GM23338 (cell line): ENCODE measurements around the gene XAB2. TPM values are rescaled to one million over a fixed set of nuclear protein-coding genes. Genes with fewer than 3 reads are reported as not detected.

ENCODE experiments used
- ATAC-seq: fragments of 200-7000 bp; cut with Tn5 transposase; 3 replicates; pipeline ENCODE4 v1.9.1; 2020
- DNase-seq: peaks from one replicate; pipeline ENCODE4 v3.0.0-alpha.2; 2015; ENCODE audit warnings: low spot score
- H2AFZ ChIP-seq: fragments of 200-600 bp; sonication (generic); 2 replicates; pipeline ENCODE4 v1.8.0; 2016; ENCODE audit warnings: antibody characterized with exemption, mild to moderate bottlenecking, moderate library complexity
- H3F3A ChIP-seq: fragments of 200-600 bp; sonication (generic); replicated peaks from 2 replicates; pipeline ENCODE4 v1.8.0; 2017; ENCODE audit warnings: antibody characterized with exemption, mixed run types, low read depth
- H3K27ac ChIP-seq: fragments of 200-600 bp; sonication (generic); 2 replicates; pipeline ENCODE4 v1.6.1; 2016; ENCODE audit warnings: low read depth
- H3K27me3 ChIP-seq: fragments of 200-600 bp; sonication (generic); 2 replicates; pipeline ENCODE4 v1.8.0; 2016; ENCODE audit warnings: mild to moderate bottlenecking, mixed run types, moderate library complexity; ENCODE audit not compliant: insufficient read depth
- H3K36me3 ChIP-seq: fragments of 200-600 bp; sonication (generic); 2 replicates; pipeline ENCODE4 v1.8.0; 2016; ENCODE audit warnings: mild to moderate bottlenecking; ENCODE audit not compliant: insufficient read depth
- H3K4me1 ChIP-seq: fragments of 200-600 bp; sonication (generic); 2 replicates; pipeline ENCODE4 v1.8.0; 2016; ENCODE audit warnings: mild to moderate bottlenecking, moderate library complexity; ENCODE audit not compliant: insufficient read depth
- H3K4me2 ChIP-seq: fragments of 200-600 bp; sonication (generic); 2 replicates; pipeline ENCODE4 v1.7.1; 2017; ENCODE audit warnings: mixed run types
- H3K4me3 ChIP-seq: fragments of 200-600 bp; sonication (generic); 2 replicates; pipeline ENCODE4 v1.6.1; 2016; ENCODE audit warnings: mixed run types
- H3K79me2 ChIP-seq: fragments of 200-600 bp; sonication (generic); replicated peaks from 2 replicates; pipeline ENCODE4 v1.8.0; 2017; ENCODE audit warnings: mild to moderate bottlenecking; ENCODE audit not compliant: insufficient read depth
- H3K9me2 ChIP-seq: fragments of 200-600 bp; sonication (generic); 2 replicates; pipeline ENCODE4 v1.8.0; 2017; ENCODE audit not compliant: insufficient read depth
- H4K20me1 ChIP-seq: fragments of 200-600 bp; sonication (generic); replicated peaks from 2 replicates; pipeline ENCODE4 v1.8.0; 2017; ENCODE audit warnings: mild to moderate bottlenecking; ENCODE audit not compliant: insufficient read depth
- H3K27ac Mint-ChIP-seq: 2 replicates; pipeline ENCODE4 v1.8.0; 2020; ENCODE audit warnings: inconsistent platforms, mild to moderate bottlenecking, moderate library complexity, mixed read lengths
- H3K27me3 Mint-ChIP-seq: 3 replicates; pipeline ENCODE4 v1.8.0; 2022; ENCODE audit warnings: low read depth, mild to moderate bottlenecking, moderate library complexity, mixed read lengths, inconsistent platforms; ENCODE audit not compliant: insufficient read depth, poor library complexity
- H3K36me3 Mint-ChIP-seq: 3 replicates; pipeline ENCODE4 v1.8.0; 2021; ENCODE audit warnings: low read depth, mild to moderate bottlenecking, inconsistent platforms, moderate library complexity, mixed read lengths
- H3K4me1 Mint-ChIP-seq: 3 replicates; pipeline ENCODE4 v1.8.0; 2020; ENCODE audit warnings: mild to moderate bottlenecking, inconsistent platforms, mixed read lengths
- H3K4me3 Mint-ChIP-seq: 3 replicates; pipeline ENCODE4 v1.8.0; 2021; ENCODE audit warnings: moderate library complexity, mild to moderate bottlenecking, inconsistent platforms, mixed read lengths
- H3K9me3 Mint-ChIP-seq: 3 replicates; pipeline ENCODE4 v1.8.0; 2020; ENCODE audit warnings: moderate library complexity, mild to moderate bottlenecking, inconsistent platforms, mixed read lengths
- CREB1 ChIP-seq: fragments of 250-450 bp; sonication (Bioruptor Pico); IDR thresholded peaks from 2 replicates; pipeline ENCODE4 v1.5.0; 2020; ENCODE audit warnings: low read depth, mild to moderate bottlenecking, moderate library complexity
- CTCF ChIP-seq, 2 experiments: fragments of 200-600 bp in 1 of 2; sonication (generic) in 1 of 2; conservative IDR thresholded peaks; 2 replicates each; pipeline versions ENCODE4 v1.5.1 to v1.6.1; 2016 to 2017; ENCODE audit warnings: antibody characterized with exemption in 2 of 2, low read depth in 2 of 2, mild to moderate bottlenecking in 2 of 2, moderate library complexity in 1 of 2
- EZH2 ChIP-seq: fragments of 200-600 bp; sonication (generic); IDR thresholded peaks from one replicate; pipeline ENCODE4 v1.8.0; 2017; ENCODE audit warnings: antibody characterized with exemption, mild to moderate bottlenecking, low read depth; ENCODE audit not compliant: unreplicated experiment
- JUNB ChIP-seq: IDR thresholded peaks from one replicate; pipeline ENCODE4 v1.6.1; 2016; ENCODE audit warnings: antibody characterized with exemption; ENCODE audit not compliant: unreplicated experiment
- NANOG ChIP-seq: IDR thresholded peaks from 2 replicates; pipeline ENCODE4 v1.6.1; 2016; ENCODE audit warnings: antibody characterized with exemption, borderline replicate concordance
- POLR2AphosphoS5 ChIP-seq: IDR thresholded peaks from 2 replicates; pipeline ENCODE4 v1.6.1; 2016; ENCODE audit warnings: antibody characterized with exemption, low read depth
- ZNF331 ChIP-seq: fragments of 250-450 bp; sonication (Bioruptor Pico); IDR thresholded peaks from 2 replicates; pipeline ENCODE4 v1.5.0; 2020; ENCODE audit warnings: low read depth, mild to moderate bottlenecking, moderate library complexity
- polyA plus RNA-seq: library from polyadenylated mRNA; unstranded; fragments of >200 nt; fragmentation: Nextera tagmentation; extraction: Ambion mirVana; gene quantifications from 2 replicates; pipeline ENCODE4 v1.2.1, GENCODE V29; 2016
- total RNA-seq: library from RNA; depleted of rRNA; stranded (reverse); fragments of >200 nt; shearing (Covaris generic); gene quantifications from 2 replicates; pipeline ENCODE4 v1.2.3, GENCODE V29; 2014
- TF ChIP-seq, protein P1 (sequence below): IDR thresholded peaks from one replicate; pipeline ENCODE4 v1.6.1; 2018; ENCODE audit warnings: antibody characterized with exemption; ENCODE audit not compliant: unreplicated experiment

XAB2 gene
- total and polyA plus RNA-seq, 2 experiments from 2014 or later, result 18.4 to 69.0 TPM

DNA sequence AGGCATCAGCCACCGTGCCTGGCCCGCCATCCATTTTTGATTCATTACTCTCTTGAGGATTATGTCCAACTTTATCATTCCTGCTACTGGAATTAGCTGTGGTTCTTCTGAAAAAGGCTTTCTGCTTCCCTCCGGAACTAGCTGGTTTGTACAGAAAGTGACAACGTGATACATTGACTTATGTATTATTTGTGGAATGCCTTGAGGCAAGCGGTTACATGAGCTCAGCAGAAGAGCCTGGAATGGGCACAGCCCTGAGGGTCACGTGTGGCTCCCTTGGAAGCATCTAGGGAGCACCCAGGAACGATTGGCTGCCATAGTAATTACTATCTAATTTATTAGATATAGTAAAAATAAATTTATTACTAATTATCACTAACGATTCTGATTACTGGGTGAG lies 25.1 kb upstream of the XAB2 start:
- Histone ChIP-seq H3F3A (no peaks in the 10 kb centered on the region), H3K9me2 (no peaks in the 10 kb centered on the region), H3K36me3 (no peaks in the 10 kb centered on the region), H4K20me1 (no peaks in the 10 kb centered on the region), H3K4me1 (no peaks in the 10 kb centered on the region), H2AFZ (no peak overlapping the region), H3K4me3 (no peak overlapping the region), H3K79me2 (no peaks in the 10 kb centered on the region), H3K4me2 (no peak overlapping the region), H3K27ac (no peak overlapping the region), H3K27me3 (peaks cover 27% of the 10 kb centered on the region)
- no peaks in the 10 kb centered on the region for H3K9me3 Mint-ChIP-seq
- ATAC-seq (no peak), DNase-seq (no peak)
- peaks cover 7% of the 10 kb centered on the region; the same call in 1 of the 3 replicates for H3K4me1 Mint-ChIP-seq
- H3K4me3 Mint-ChIP-seq, result no peak overlapping the region
- TF ChIP-seq JUNB, result no peak
- H3K36me3 Mint-ChIP-seq, result no peaks in the 10 kb centered on the region
- H3K27me3 Mint-ChIP-seq, result peaks cover 29% of the 10 kb centered on the region
- no peak overlapping the region for H3K27ac Mint-ChIP-seq

- Mint-ChIP-seq H3K9me3 (no peaks in the 10 kb centered on the region), H3K4me3 (peak overlapping the region; percentile 46; the same call in 1 of the 3 replicates), H3K36me3 (no peaks in the 10 kb centered on the region), H3K4me1 (peaks cover 7% of the 10 kb centered on the region; the same call in 1 of the 3 replicates), H3K27ac (no peak overlapping the region), H3K27me3 (peaks cover 29% of the 10 kb centered on the region)
- Histone ChIP-seq H3K4me1 (no peaks in the 10 kb centered on the region), H3K27me3 (peaks cover 27% of the 10 kb centered on the region), H3K79me2 (no peaks in the 10 kb centered on the region), H3K27ac (no peak overlapping the region), H3K4me2 (peak overlapping the region; percentile 28; the same call in 1 of the 2 replicates), H2AFZ (0 out of 2 replicates have a peak overlapping the region, but pooled peaks have one; percentile 11), H3K4me3 (peak overlapping the region; percentile 8; the same call in 1 of the 2 replicates), H3F3A (no peaks in the 10 kb centered on the region), H3K9me2 (no peaks in the 10 kb centered on the region), H3K36me3 (no peaks in the 10 kb centered on the region), H4K20me1 (no peaks in the 10 kb centered on the region; the same call in 1 of the 2 replicates)
- DNase-seq (peak; percentile 88), ATAC-seq (peak; percentile 91)
- TF ChIP-seq CTCF (conservative IDR thresholded peaks at IDR 0.05; ENCODE audit: low read depth in 2 of 2) (peak; percentile 85 to 99), CREB1 (CRISPR knock-in tag) (peak; percentile 55; the same call in 1 of the 2 replicates), ZNF331 (no peak)
These were observed 22.8 kb upstream of the XAB2 start for GRCh38 chr19:7652061-7652641.

GRCh38 chr19:7650148-7650547 lies 20.8 kb upstream of the XAB2 start:
- peaks cover 25% of the 10 kb centered on the region for H3K27me3 Mint-ChIP-seq
- no peaks in the 10 kb centered on the region for H3K9me2 ChIP-seq
- H3F3A ChIP-seq, result no peaks in the 10 kb centered on the region
- H3K4me1 Mint-ChIP-seq, result peaks cover 7% of the 10 kb centered on the region; the same call in 1 of the 3 replicates
- no peaks in the 10 kb centered on the region for H3K79me2 ChIP-seq
- H3K4me3 ChIP-seq, result no peak overlapping the region
- H3K9me3 Mint-ChIP-seq, result no peaks in the 10 kb centered on the region
- no peak overlapping the region for H3K4me3 Mint-ChIP-seq
- peaks cover 27% of the 10 kb centered on the region for H3K27me3 ChIP-seq
- no peak overlapping the region for H2AFZ ChIP-seq
- peaks cover 3% of the 10 kb centered on the region; the same call in 1 of the 3 replicates for H3K36me3 Mint-ChIP-seq
- H4K20me1 ChIP-seq, result no peaks in the 10 kb centered on the region; the same call in 1 of the 2 replicates
- no peak overlapping the region for H3K4me2 ChIP-seq
- no peak for DNase-seq
- no peak for ATAC-seq
- H3K27ac Mint-ChIP-seq, result no peak overlapping the region
- no peaks in the 10 kb centered on the region for H3K36me3 ChIP-seq
- no peak overlapping the region for H3K27ac ChIP-seq
- H3K4me1 ChIP-seq, result no peaks in the 10 kb centered on the region
- no peak for TF ChIP-seq POLR2AphosphoS5
- TF ChIP-seq, protein P1, sequence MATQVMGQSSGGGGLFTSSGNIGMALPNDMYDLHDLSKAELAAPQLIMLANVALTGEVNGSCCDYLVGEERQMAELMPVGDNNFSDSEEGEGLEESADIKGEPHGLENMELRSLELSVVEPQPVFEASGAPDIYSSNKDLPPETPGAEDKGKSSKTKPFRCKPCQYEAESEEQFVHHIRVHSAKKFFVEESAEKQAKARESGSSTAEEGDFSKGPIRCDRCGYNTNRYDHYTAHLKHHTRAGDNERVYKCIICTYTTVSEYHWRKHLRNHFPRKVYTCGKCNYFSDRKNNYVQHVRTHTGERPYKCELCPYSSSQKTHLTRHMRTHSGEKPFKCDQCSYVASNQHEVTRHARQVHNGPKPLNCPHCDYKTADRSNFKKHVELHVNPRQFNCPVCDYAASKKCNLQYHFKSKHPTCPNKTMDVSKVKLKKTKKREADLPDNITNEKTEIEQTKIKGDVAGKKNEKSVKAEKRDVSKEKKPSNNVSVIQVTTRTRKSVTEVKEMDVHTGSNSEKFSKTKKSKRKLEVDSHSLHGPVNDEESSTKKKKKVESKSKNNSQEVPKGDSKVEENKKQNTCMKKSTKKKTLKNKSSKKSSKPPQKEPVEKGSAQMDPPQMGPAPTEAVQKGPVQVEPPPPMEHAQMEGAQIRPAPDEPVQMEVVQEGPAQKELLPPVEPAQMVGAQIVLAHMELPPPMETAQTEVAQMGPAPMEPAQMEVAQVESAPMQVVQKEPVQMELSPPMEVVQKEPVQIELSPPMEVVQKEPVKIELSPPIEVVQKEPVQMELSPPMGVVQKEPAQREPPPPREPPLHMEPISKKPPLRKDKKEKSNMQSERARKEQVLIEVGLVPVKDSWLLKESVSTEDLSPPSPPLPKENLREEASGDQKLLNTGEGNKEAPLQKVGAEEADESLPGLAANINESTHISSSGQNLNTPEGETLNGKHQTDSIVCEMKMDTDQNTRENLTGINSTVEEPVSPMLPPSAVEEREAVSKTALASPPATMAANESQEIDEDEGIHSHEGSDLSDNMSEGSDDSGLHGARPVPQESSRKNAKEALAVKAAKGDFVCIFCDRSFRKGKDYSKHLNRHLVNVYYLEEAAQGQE, result no peak
- no peak for TF ChIP-seq EZH2
- no peak for TF ChIP-seq NANOG
- no peak for TF ChIP-seq CTCF (conservative IDR thresholded peaks at IDR 0.05; ENCODE audit: low read depth in 2 of 2)
- no peak for TF ChIP-seq JUNB
